Lower leg skin (tissue), 4 donors: ENCODE data around the gene ARSB. TPM values are rescaled to one million over a fixed set of nuclear protein-coding genes. Genes with fewer than 3 reads are reported as not detected.

Source experiments
- DNase-seq, 2 donors: peaks; one replicate each; pipeline ENCODE4 v3.0.0-alpha.2; 2019; ENCODE audit warnings: low spot score in 2 of 2
- H3K4me3 ChIP-seq: fragments of 200-600 bp; sonication (generic); 2 replicates; pipeline ENCODE4 v1.5.1; 2017; ENCODE audit warnings: mild to moderate bottlenecking, low read depth; ENCODE audit not compliant: poor library complexity, severe bottlenecking
- POLR2A ChIP-seq, 2 donors: fragments of 450-650 bp; IDR thresholded peaks; one replicate each; pipeline ENCODE4 v1.6.1; 2016 to 2017; ENCODE audit warnings: antibody characterized with exemption in 2 of 2, mild to moderate bottlenecking in 1 of 2, moderate library complexity in 1 of 2
- WGBS, 2 donors: methylation state at CpG; one replicate each; pipeline ENCODE4 v1.1.5; 2018; 5-methylcytosine and 5-hydroxymethylcytosine counted together
- intact Hi-C: fragments of 100-400 bp; cut with DNase I; formaldehyde crosslinking; loops from one replicate; pipeline ENCODE4 v1.15.0; 2023; ENCODE audit warnings: low total_unique reads
- total RNA-seq, 4 donors: library from RNA; depleted of rRNA; stranded (reverse); fragments of >200 nt; gene quantifications; one replicate each; pipeline ENCODE4 v1.1.0, GENCODE V29; 2016
- TF ChIP-seq, protein P1 (sequence below), 3 donors: fragments of 450-650 bp; IDR thresholded peaks; one replicate each; pipeline ENCODE4 v1.5.1; 2016; ENCODE audit warnings: antibody characterized with exemption in 3 of 3, mild to moderate bottlenecking in 3 of 3, moderate library complexity in 2 of 3

Gene ARSB
- total RNA-seq, 4 donors from 2014 or later: 2.0 to 5.5 (median 2.4) TPM

DNA sequence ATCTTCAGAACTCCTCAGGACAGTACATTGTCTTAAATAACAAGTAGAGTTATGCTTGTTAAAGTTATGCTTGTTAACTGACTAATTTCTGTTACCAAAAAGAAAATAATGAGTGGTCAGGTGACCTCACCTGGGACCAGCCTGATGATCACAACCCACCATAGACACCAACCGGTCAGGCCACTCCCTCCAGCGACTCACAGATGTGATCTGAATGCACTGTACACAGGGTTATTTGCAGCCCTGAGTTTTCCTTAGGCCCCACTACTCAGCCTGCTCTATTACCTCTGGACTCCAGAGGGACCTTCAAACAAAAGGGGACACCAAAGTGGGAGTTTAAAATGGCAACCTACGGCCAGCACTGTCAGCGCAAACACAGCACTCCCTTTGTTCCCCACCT lies 55.3 kb downstream of the ARSB start:
- no peak overlapping the region for H3K4me3 ChIP-seq
- DNase-seq: no peak
- 92 to 96% methylated on average over 4 of the region's 4 CpGs for WGBS, 2 donors
- intact Hi-C loops: no loop called here
- no peak for TF ChIP-seq POLR2A (IDR thresholded peaks at IDR 0.05)
- TF ChIP-seq, protein P1, sequence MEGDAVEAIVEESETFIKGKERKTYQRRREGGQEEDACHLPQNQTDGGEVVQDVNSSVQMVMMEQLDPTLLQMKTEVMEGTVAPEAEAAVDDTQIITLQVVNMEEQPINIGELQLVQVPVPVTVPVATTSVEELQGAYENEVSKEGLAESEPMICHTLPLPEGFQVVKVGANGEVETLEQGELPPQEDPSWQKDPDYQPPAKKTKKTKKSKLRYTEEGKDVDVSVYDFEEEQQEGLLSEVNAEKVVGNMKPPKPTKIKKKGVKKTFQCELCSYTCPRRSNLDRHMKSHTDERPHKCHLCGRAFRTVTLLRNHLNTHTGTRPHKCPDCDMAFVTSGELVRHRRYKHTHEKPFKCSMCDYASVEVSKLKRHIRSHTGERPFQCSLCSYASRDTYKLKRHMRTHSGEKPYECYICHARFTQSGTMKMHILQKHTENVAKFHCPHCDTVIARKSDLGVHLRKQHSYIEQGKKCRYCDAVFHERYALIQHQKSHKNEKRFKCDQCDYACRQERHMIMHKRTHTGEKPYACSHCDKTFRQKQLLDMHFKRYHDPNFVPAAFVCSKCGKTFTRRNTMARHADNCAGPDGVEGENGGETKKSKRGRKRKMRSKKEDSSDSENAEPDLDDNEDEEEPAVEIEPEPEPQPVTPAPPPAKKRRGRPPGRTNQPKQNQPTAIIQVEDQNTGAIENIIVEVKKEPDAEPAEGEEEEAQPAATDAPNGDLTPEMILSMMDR (IDR thresholded peaks at IDR 0.05): no peak

DNA sequence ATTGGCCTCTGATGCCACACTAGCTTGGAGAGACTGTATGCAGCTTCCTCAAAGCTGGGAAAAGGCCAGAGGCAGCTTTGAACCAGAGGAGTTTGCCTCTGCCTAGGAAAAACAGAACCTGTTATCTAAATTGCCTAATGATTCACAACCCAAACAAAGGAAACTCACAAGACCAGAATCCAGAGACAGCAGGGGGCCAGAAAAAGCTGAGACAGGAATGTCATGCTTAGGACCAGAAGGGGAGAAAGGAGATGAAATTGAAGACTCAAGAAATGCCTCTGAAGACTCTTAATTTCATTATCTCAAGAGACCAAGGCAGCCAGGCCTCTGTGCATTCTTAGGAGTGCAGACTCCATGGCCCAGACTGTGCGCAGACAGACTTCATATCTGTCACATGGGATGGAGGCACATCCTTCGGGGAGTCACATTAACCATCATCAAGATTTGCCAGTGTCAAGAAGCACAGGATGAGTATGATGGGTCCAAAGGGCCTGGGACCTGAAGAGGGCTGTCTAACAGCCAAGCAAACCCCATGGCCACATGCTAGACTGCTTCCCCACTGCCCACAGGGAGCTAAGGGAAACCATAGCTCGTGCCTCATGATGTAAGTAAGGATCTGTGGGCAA lies 57.3 kb downstream of the ARSB start:
- TF ChIP-seq POLR2A (IDR thresholded peaks at IDR 0.05): no peak
- TF ChIP-seq, protein P1 (IDR thresholded peaks at IDR 0.05): no peak
- DNase-seq: no peak
- H3K4me3 ChIP-seq: no peak overlapping the region
- intact Hi-C loops: no loop called here
- 93 to 100% methylated on average over 3 of the region's 3 CpGs for WGBS, 2 donors

DNA sequence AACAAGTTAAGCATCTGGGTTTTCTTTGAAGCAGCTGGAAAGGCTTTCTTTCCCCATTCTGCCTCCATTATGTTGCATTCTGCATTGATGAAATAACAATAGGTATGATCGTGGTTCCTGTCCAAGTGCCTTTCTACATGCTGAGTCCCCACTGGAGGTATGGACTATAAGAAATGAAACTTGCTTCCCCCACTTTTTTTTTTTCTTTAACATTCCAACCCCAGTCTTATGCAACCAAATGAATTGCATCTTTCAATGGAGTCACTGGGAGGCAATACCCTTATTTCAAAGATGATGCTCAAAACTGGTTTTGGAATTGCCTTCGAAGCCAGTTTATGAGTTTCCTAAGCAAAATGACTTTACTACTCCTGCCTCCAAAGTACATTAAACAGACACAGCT lies 58.9 kb downstream of the ARSB start:
- no peak for DNase-seq
- WGBS, 2 donors: 89 to 91% methylated on average over 2 of the region's 2 CpGs
- H3K4me3 ChIP-seq: no peak overlapping the region
- intact Hi-C loops: no loop called here
- TF ChIP-seq, protein P1 (IDR thresholded peaks at IDR 0.05): no peak
- no peak for TF ChIP-seq POLR2A (IDR thresholded peaks at IDR 0.05)

DNA sequence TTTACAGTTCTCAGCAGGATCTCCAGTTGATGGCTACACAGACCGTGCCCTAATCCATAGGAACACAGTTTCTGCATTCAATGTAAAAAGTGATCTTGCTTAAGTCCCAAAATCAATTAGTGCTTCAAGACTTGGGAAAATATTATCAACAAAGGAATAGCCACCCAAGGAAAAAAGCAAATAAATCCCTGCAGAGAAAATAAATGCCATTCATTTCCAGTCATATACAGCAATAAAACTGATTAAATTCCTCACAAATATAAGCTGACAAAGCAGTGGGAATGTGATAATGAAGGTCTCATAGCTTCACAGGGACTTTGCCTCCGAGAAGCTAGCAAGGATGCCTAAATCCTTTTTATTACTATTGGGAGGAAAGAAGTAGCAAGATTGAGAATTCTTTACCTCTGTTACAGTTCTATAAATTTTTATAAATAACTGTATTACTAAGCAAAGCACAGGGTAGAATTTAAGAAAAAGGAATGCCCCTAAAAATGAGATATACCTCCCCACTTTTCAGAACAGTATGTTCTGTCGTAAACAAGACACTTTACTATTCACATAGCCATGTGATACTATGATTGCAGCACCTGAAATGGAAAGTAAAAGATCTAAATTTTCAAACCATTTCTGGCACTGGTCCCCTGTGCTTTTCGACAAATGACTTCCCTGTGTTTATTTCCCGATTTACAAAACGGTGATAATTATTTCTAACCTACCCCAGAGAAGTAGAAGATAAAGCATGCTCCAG lies 59.8 kb downstream of the ARSB start:
- no peak for TF ChIP-seq POLR2A (IDR thresholded peaks at IDR 0.05)
- TF ChIP-seq, protein P1 (IDR thresholded peaks at IDR 0.05): no peak
- 91 to 94% methylated on average over 6 of the region's 6 CpGs for WGBS, 2 donors
- no peak for DNase-seq
- intact Hi-C loops: no loop called here
- H3K4me3 ChIP-seq: no peak overlapping the region

DNA sequence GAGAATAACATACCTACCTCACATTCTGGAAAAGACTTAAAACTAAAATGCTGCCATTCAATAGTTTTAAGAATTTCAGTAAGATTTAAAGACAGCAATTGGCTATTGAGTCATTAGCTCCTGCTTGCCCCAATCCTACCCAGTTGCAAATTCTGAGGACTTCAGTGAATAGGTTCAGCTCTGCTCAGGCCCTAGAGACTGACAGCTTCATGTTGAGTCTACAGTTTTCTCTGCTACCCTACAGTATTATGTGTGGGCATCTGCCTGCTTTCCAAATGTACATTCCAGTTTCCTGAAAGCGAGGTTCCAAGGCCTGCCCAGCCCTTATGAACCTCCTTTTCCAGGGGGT lies 61.5 kb downstream of the ARSB start:
- intact Hi-C loops: no loop called here

More for the DNA sequence above, 61.5 kb downstream of the ARSB start:
- no peak for DNase-seq
- H3K4me3 ChIP-seq: no peak overlapping the region
- 88 to 100% methylated on average over 1 of the region's 1 CpG for WGBS, 2 donors
- no peak for TF ChIP-seq POLR2A (IDR thresholded peaks at IDR 0.05)
- TF ChIP-seq, protein P1 (IDR thresholded peaks at IDR 0.05): no peak
